Brain microvascular endothelial cell (primary cell): ENCODE measurements around the gene CHMP4A.
"Not testable (repeated sequence)": the region's sequence is repeated elsewhere in the genome, so short reads cannot be mapped to it uniquely, and the experiment has no call there.

Experiments used
- DNase-seq: peaks from one replicate; pipeline ENCODE4 v3.0.0-alpha.2; 2020
- H3K27ac ChIP-seq: fragments of 250-450 bp; sonication (Bioruptor Pico); 2 replicates; pipeline ENCODE4 v1.5.1; 2020; ENCODE audit warnings: mild to moderate bottlenecking, moderate library complexity
- H3K27me3 ChIP-seq: fragments of 250-450 bp; sonication (Bioruptor Pico); replicated peaks from 2 replicates; pipeline ENCODE4 v1.5.1; 2020; ENCODE audit warnings: mild to moderate bottlenecking
- H3K36me3 ChIP-seq: fragments of 250-450 bp; sonication (Bioruptor Pico); replicated peaks from 2 replicates; pipeline ENCODE4 v1.5.1; 2020; ENCODE audit warnings: mild to moderate bottlenecking
- H3K4me3 ChIP-seq: 2 replicates; pipeline ENCODE4 v1.5.1; 2011; ENCODE audit warnings: low read depth, mild to moderate bottlenecking, control low read depth, low read length, moderate library complexity
- CTCF ChIP-seq: IDR thresholded peaks from 2 replicates; pipeline ENCODE4 v1.5.1; 2011; ENCODE audit warnings: low read depth, mild to moderate bottlenecking, moderate library complexity, low read length, control low read depth, inconsistent platforms; ENCODE audit errors: missing control alignments
- in situ Hi-C: cut with HindIII; loops from 2 replicates; pipeline ENCODE4 v1.10.0; 2017; ENCODE audit warnings: low sequenced_read_pairs, low pct_ligation_motif_present

Gene CHMP4A

GRCh38 chr14:24250354-24250753 is 37.1 kb upstream of the CHMP4A start:
- Histone ChIP-seq H3K27me3 (no peaks in the 10 kb centered on the region), H3K27ac (no peak overlapping the region), H3K36me3 (no peaks in the 10 kb centered on the region), H3K4me3 (no peak overlapping the region)
- TF ChIP-seq CTCF, result no peak
- in situ Hi-C loops, result no loop called here
- DNase-seq, result no peak

GRCh38 chr14:24249230-24250021 is 36.1 kb upstream of the CHMP4A start:
- Histone ChIP-seq H3K27ac (no peak overlapping the region), H3K27me3 (no peaks in the 10 kb centered on the region), H3K36me3 (no peaks in the 10 kb centered on the region), H3K4me3 (no peak overlapping the region)
- in situ Hi-C loops, result loop anchor here (10.0 kb wide), 1 partner anchor 45 kb away; the partner anchor contains the start of genes DHRS1 and NOP9
- TF ChIP-seq CTCF, result no peak
- no peak for DNase-seq

GRCh38 chr14:24247422-24247821 is 34.1 kb upstream of the CHMP4A start:
- no peak overlapping the region for H3K4me3 ChIP-seq
- H3K27ac ChIP-seq, result no peak overlapping the region
- H3K36me3 ChIP-seq, result no peaks in the 10 kb centered on the region
- no peak for DNase-seq
- no peaks in the 10 kb centered on the region for H3K27me3 ChIP-seq
- no peak for TF ChIP-seq CTCF
- in situ Hi-C loops, result loop anchor here (10.0 kb wide), 1 partner anchor 47 kb away; the partner anchor contains the start of genes DHRS1 and NOP9

- Histone ChIP-seq H3K4me3 (no peak overlapping the region), H3K36me3 (no peaks in the 10 kb centered on the region), H3K27me3 (no peaks in the 10 kb centered on the region), H3K27ac (no peak overlapping the region)
- in situ Hi-C loops, result loop anchor here (10.0 kb wide), 1 partner anchor 48 kb away; the partner anchor contains the start of genes DHRS1 and NOP9
- TF ChIP-seq CTCF, result no peak
- DNase-seq, result no peak
Observed at GRCh38 chr14:24246765-24247212, 33.5 kb upstream of the CHMP4A start.

- not testable (repeated sequence) for DNase-seq, H3K27me3 ChIP-seq, H3K27ac ChIP-seq, H3K36me3 ChIP-seq, H3K4me3 ChIP-seq
- in situ Hi-C loops, result loop anchor here (10.0 kb wide), 1 partner anchor 49 kb away; the partner anchor contains the start of genes DHRS1 and NOP9
Observed at GRCh38 chr14:24245350-24245749, 32.1 kb upstream of the CHMP4A start.

- in situ Hi-C loops, result loop anchor here (10.0 kb wide), 1 partner anchor 51 kb away; the partner anchor contains the start of genes DHRS1 and NOP9
- TF ChIP-seq CTCF, result no peak
- peak; percentile 14 for DNase-seq
- Histone ChIP-seq H3K4me3 (peak overlapping the region; percentile 90), H3K36me3 (peaks cover 25% of the 10 kb centered on the region), H3K27me3 (no peaks in the 10 kb centered on the region), H3K27ac (peak overlapping the region; percentile 98)
Observed at GRCh38 chr14:24243336-24243836, 30.1 kb upstream of the CHMP4A start.
